Urinary bladder (tissue), 4 donors: ENCODE results near the gene CCDC180. TPM values are rescaled to one million over a fixed set of nuclear protein-coding genes. Genes with fewer than 3 reads are reported as not detected.
"Not testable (repeated sequence)": the region's sequence is repeated elsewhere in the genome, so short reads cannot be mapped to it uniquely, and the experiment has no call there.

ENCODE experiments used
- DNase-seq: peaks from one replicate; pipeline ENCODE4 v3.0.0-alpha.2; 2015; ENCODE audit errors: extremely low spot score
- H3K27ac ChIP-seq: one replicate; pipeline ENCODE4 v1.5.1; 2013; ENCODE audit warnings: low read depth, mild to moderate bottlenecking, moderate library complexity
- H3K36me3 ChIP-seq: one replicate; pipeline ENCODE4 v1.6.1; 2013; ENCODE audit warnings: mild to moderate bottlenecking, moderate library complexity; ENCODE audit not compliant: insufficient read depth
- H3K4me1 ChIP-seq: one replicate; pipeline ENCODE4 v1.6.1; 2013; ENCODE audit warnings: mild to moderate bottlenecking, moderate library complexity; ENCODE audit not compliant: insufficient read depth
- H3K4me3 ChIP-seq: one replicate; pipeline ENCODE4 v1.5.1; 2013; ENCODE audit warnings: low read depth, low read length
- WGBS: extraction: QIAGEN DNeasy Blood & Tissue Kit; methylation state at CpG from one replicate; pipeline ENCODE4 v1.1.7; 2013; 5-methylcytosine and 5-hydroxymethylcytosine counted together
- polyA plus RNA-seq: library from polyadenylated mRNA; stranded (reverse); fragments of 200-250 nt; gene quantifications from one replicate; pipeline ENCODE4 v1.2.3, GENCODE V29; 2013
- total RNA-seq: library from RNA; depleted of rRNA; stranded (reverse); fragments of >200 nt; gene quantifications from one replicate; pipeline ENCODE4 v1.2.3, GENCODE V29; 2014
- donor health status: healthy with polysubstance abuse.
- donor health status: healthy.

CCDC180 gene
- total RNA-seq (10.0 TPM), polyA plus RNA-seq (3.4 TPM)

DNA sequence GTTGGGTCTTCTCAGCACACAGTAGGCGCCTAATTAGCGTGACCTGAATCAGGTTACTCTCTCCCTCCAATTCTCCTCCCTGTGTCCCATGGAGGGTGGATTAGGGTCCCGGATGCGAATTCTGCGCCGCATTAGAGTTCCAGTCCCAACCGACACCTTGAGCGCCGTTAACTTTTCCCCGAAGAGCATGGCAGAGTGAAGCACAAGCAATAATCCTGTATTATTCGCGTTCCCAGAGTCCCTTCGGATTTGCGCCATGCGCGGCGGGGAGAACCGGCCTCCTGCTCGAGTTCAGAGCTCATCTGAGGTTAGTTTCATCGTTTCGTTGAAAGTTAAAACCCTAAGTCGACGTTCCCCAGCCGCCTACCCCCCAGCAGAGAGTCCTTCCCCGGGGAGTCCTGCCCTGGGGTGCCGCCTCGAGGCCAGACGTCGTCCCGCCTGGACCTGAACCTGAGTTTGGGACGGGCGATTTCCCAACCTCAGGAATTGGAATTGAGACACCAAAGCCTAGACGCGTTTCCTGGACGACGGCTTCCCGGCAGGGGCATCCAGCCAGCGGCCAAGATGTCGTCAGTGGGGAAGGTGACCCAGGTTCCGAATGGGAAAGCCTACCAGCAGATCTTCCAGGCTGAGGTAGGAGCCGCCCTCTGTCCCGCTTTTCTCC is at the start of gene CCDC180:
Gene CCDC180 (plus strand): TSS at position 160 of the 664 bp plus-strand sequence. CDS start 405 bp downstream, at position 565.
- Histone ChIP-seq H3K27ac (no peak within 1 kb of the TSS), H3K4me3 (no peak within 1 kb of the TSS), H3K36me3 (no peaks in the 10 kb centered on the region), H3K4me1 (no peaks in the 10 kb centered on the region)
- WGBS = 17% methylated on average over 42 of the region's 42 CpGs
- no peak for DNase-seq

GRCh38 chr9:97259834-97260514 is 47.5 kb upstream of the CCDC180 start:
- not testable (repeated sequence) for H3K36me3 ChIP-seq, DNase-seq, H3K4me3 ChIP-seq, H3K27ac ChIP-seq, H3K4me1 ChIP-seq
- WGBS = 78% methylated on average over 4 of the region's 4 CpGs

- no peaks in the 10 kb centered on the region for H3K4me1 ChIP-seq
- WGBS = 90% methylated on average over 29 of the region's 29 CpGs
- H3K4me3 ChIP-seq = no peak overlapping the region
- no peak for DNase-seq
- no peak overlapping the region for H3K27ac ChIP-seq
- H3K36me3 ChIP-seq = no peaks in the 10 kb centered on the region
Measured at GRCh38 chr9:97271292-97271691, 36.2 kb upstream of the CCDC180 start.

DNA sequence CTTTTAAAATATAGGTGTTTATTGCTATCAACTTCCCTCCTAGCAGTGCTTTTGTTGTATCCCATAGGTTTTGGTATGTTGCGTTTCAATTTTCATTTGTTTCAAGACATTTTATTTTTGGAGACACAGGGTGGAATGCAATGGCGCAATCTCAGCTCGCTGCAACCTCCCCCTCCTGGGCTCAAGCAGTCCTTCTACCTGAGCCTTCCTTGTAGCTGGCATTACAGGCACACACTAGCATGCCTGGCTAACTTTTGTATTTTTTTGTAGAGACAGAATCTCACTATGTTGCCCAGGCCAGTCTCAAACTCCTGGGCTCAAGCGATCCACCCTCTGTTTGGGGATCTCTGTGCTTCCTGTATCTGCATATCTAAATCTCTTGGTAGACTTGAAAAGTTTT is 35.4 kb upstream of the CCDC180 start:
- Histone ChIP-seq H3K27ac (no peak overlapping the region), H3K4me1 (no peaks in the 10 kb centered on the region), H3K36me3 (no peaks in the 10 kb centered on the region), H3K4me3 (no peak overlapping the region)
- 92% methylated on average over 4 of the region's 4 CpGs for WGBS
- DNase-seq = no peak

DNA sequence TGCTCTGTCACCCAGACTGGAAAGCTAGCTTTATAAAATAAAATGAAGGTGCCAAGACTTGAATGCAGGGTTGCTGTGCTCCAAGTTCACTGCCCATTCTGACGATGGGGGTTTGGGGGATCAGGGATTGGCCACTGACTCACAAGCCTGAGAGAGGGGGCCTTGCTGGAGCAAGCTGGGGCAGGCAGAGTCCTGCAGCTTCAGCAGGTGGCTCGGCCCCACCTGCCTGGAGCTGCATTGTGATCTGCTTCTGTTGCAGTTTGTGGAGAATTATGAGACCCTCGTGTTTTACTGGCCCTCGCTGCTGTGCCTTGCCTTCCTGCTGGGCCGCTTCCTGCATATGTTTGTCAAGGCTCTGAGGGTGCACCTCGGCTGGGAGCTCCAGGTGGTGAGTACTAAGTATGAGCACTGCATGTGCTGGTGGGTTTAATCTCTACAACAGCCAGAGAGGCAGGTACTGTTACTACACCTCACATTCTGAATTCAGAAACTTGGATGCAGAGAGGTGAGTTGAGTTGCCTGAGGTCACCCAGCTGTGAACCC is 31.1 kb upstream of the CCDC180 start:
- H3K36me3 ChIP-seq = no peaks in the 10 kb centered on the region
- WGBS = 69% methylated on average over 6 of the region's 6 CpGs
- no peak for DNase-seq

GRCh38 chr9:97277953-97278352 is 29.5 kb upstream of the CCDC180 start:
- Histone ChIP-seq H3K27ac (no peak overlapping the region), H3K4me3 (no peak overlapping the region), H3K36me3 (no peaks in the 10 kb centered on the region), H3K4me1 (no peaks in the 10 kb centered on the region)
- DNase-seq = no peak
- 94% methylated on average over 7 of the region's 7 CpGs for WGBS

More for the DNA sequence above, 31.1 kb upstream of the CCDC180 start:
- H3K4me1 ChIP-seq = no peaks in the 10 kb centered on the region
- no peak overlapping the region for H3K27ac ChIP-seq
- no peak overlapping the region for H3K4me3 ChIP-seq

GRCh38 chr9:97280755-97281330 is 26.6 kb upstream of the CCDC180 start:
- Histone ChIP-seq H3K36me3 (no peaks in the 10 kb centered on the region), H3K4me1 (no peaks in the 10 kb centered on the region), H3K27ac (no peak overlapping the region), H3K4me3 (no peak overlapping the region)
- 94% methylated on average over 3 of the region's 3 CpGs for WGBS
- DNase-seq = no peak

DNA sequence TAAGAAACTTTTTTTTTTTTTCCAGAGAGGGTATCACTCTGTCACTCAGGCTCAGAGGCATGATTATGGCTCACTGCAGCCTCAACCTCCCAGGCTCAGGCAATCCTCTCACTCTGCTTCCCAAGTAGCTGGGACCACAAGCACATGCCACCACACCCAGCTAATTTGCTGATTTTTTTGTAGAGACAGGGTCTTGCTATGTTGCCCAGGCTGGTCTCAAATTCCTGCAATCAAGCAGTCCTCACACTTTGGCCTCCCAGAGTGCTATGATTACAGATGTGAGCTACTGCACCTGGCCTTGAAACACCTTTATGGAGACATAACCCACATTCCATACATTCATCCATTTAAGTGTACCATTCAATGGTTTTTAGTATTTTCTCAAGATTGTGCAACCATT is 23.7 kb upstream of the CCDC180 start:
- DNase-seq = no peak
- Histone ChIP-seq H3K27ac (no peak overlapping the region), H3K36me3 (no peaks in the 10 kb centered on the region), H3K4me3 (no peak overlapping the region), H3K4me1 (no peaks in the 10 kb centered on the region)

GRCh38 chr9:97284798-97285197 is 22.7 kb upstream of the CCDC180 start:
- Histone ChIP-seq H3K4me3 (no peak overlapping the region), H3K4me1 (no peaks in the 10 kb centered on the region), H3K27ac (no peak overlapping the region), H3K36me3 (no peaks in the 10 kb centered on the region)
- no peak for DNase-seq
- 97% methylated on average over 2 of the region's 2 CpGs for WGBS

- Histone ChIP-seq H3K4me3 (no peak overlapping the region), H3K36me3 (no peaks in the 10 kb centered on the region), H3K27ac (no peak overlapping the region), H3K4me1 (no peaks in the 10 kb centered on the region)
- no peak for DNase-seq
- 90% methylated on average over 3 of the region's 3 CpGs for WGBS
Measured at GRCh38 chr9:97292200-97292599, 15.3 kb upstream of the CCDC180 start.

DNA sequence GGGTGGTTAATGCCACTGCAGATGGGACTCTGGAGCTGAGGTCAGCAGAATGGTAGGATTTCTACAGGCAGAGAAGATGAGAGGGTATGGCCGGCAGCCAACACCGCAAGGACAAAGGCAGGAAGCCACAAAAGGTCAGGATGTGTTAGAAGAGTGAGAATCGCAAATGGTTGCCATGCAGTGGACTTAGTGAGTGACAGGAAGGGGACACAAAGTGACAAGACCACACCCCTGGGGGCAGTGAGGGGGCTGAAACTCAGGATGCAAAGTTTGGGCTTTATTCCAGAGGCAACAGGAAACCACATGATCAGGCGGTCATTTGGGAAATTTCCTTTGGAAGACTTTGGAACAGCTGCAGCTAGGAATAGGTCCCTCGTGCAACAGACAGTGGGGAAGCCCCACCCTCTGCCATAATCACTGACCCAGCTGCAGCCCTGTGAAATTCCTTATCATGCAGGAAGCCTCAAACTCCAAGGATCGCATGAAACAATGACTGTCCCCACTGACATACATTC is 14.2 kb upstream of the CCDC180 start:
- Histone ChIP-seq H3K4me1 (no peaks in the 10 kb centered on the region), H3K27ac (no peak overlapping the region), H3K4me3 (no peak overlapping the region), H3K36me3 (no peaks in the 10 kb centered on the region)
- DNase-seq = peak; percentile 14
- WGBS = 33% methylated on average over 6 of the region's 6 CpGs

DNA sequence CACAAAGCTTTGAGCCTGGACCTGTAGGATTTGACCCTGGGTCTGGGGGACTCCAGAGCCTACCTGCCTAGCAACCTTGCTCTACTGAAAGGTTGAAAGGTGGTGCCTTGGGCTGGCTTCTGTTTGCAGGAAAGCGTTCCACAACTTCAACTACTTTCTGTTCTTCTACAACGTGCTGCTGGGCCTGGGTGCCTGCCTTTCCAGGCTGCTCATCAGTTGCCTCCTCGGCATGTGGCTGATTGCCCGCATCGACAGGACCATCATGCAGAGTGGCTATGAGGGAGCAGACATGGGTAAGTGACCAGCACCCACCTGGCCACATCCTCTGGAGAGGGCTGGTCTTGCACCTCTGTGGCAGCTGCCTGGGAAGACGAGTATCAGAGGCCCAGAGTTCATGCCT is 13.6 kb upstream of the CCDC180 start:
- Histone ChIP-seq H3K4me3 (no peak overlapping the region), H3K27ac (no peak overlapping the region), H3K36me3 (no peaks in the 10 kb centered on the region), H3K4me1 (no peaks in the 10 kb centered on the region)
- DNase-seq = no peak
- WGBS = 77% methylated on average over 6 of the region's 6 CpGs

DNA sequence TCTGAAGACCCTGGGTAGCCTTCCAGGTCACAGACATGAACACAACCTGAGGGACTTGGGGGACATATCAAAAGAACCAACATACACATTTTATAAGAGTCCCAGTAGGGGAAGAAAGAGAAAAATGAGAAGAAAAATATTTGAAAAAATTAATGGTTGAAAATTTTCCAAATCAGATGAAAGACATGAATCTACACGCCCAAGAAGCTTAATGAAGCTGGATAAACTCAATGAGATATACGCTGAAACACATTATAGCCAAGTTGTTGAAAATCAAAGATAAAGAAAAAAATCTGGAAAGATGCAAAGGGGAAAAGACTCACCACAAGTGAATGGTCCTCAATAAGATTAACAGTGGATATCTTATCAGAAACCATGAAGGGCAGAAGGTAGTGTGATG is 9.6 kb upstream of the CCDC180 start:
- no peaks in the 10 kb centered on the region for H3K4me1 ChIP-seq
- H3K4me3 ChIP-seq = no peak overlapping the region
- H3K27ac ChIP-seq = no peak overlapping the region
- no peak for DNase-seq
- 96% methylated on average over 2 of the region's 2 CpGs for WGBS
- H3K36me3 ChIP-seq = no peaks in the 10 kb centered on the region
